Ishikawa (cell line): ENCODE data around the gene ZNF397.

Source experiments
- CEBPB ChIP-seq: IDR thresholded peaks from 2 replicates; pipeline ENCODE4 v1.6.1; 2012
- EP300 ChIP-seq: IDR thresholded peaks from 2 replicates; pipeline ENCODE4 v1.6.1; 2012; ENCODE audit warnings: borderline replicate concordance
- FOXM1 ChIP-seq: IDR thresholded peaks from 2 replicates; pipeline ENCODE4 v1.6.1; 2012; ENCODE audit warnings: low read depth, borderline replicate concordance
- TAF1 ChIP-seq: IDR thresholded peaks from 2 replicates; pipeline ENCODE4 v1.6.1; 2012; ENCODE audit warnings: low read depth, mild to moderate bottlenecking
- TEAD4 ChIP-seq: IDR thresholded peaks from 2 replicates; pipeline ENCODE4 v1.6.1; 2012
- USF1 ChIP-seq: IDR thresholded peaks from 2 replicates; pipeline ENCODE4 v1.6.1; 2012
- YY1 ChIP-seq: IDR thresholded peaks from 2 replicates; pipeline ENCODE4 v1.6.1; 2012; ENCODE audit warnings: low read depth
- ZBTB7A ChIP-seq: IDR thresholded peaks from 2 replicates; pipeline ENCODE4 v1.6.1; 2012; ENCODE audit warnings: low read depth

GRCh38 chr18:35244671-35245070 is 3.8 kb downstream of the ZNF397 start:
- TF ChIP-seq TAF1 (no peak), FOXM1 (no peak), ZBTB7A (no peak), EP300 (no peak), TEAD4 (no peak), CEBPB (no peak), USF1 (no peak), YY1 (no peak)
